Chondrocyte (in vitro differentiated cells): ENCODE results near the gene RBM39. TPM values are rescaled to one million over a fixed set of nuclear protein-coding genes. Genes with fewer than 3 reads are reported as not detected.
"Not testable (repeated sequence)": the region's sequence is repeated elsewhere in the genome, so short reads cannot be mapped to it uniquely, and the experiment has no call there.

ENCODE experiments used
- DNase-seq: peaks from one replicate; pipeline ENCODE4 v3.0.0; 2021; ENCODE audit warnings: mixed read lengths, low spot score
- H3K27ac Mint-ChIP-seq: one replicate; pipeline ENCODE4 v1.8.0; 2021; ENCODE audit warnings: mild to moderate bottlenecking, moderate library complexity, mixed read lengths; ENCODE audit not compliant: unreplicated experiment
- H3K27me3 Mint-ChIP-seq: 2 replicates; pipeline ENCODE4 v1.8.0; 2021; ENCODE audit warnings: low read depth, mixed read lengths
- H3K36me3 Mint-ChIP-seq: 2 replicates; pipeline ENCODE4 v1.8.0; 2021; ENCODE audit warnings: low read depth, mixed read lengths
- H3K4me1 Mint-ChIP-seq: 2 replicates; pipeline ENCODE4 v1.8.0; 2021; ENCODE audit warnings: low read depth, mild to moderate bottlenecking, mixed read lengths
- H3K4me3 Mint-ChIP-seq: one replicate; pipeline ENCODE4 v1.8.0; 2021; ENCODE audit warnings: mild to moderate bottlenecking, moderate library complexity, mixed read lengths; ENCODE audit not compliant: unreplicated experiment
- H3K9me3 Mint-ChIP-seq: 2 replicates; pipeline ENCODE4 v1.8.0; 2021; ENCODE audit warnings: low read depth, mixed read lengths
- total RNA-seq: library from RNA; stranded (reverse); gene quantifications from 3 replicates; pipeline ENCODE4 v1.2.1, GENCODE V29; 2021
- TF ChIP-seq, protein P1 (sequence below): fragments of 200-600 bp; sonication (generic); IDR thresholded peaks from 2 replicates; pipeline ENCODE4 v1.5.0; 2021; ENCODE audit warnings: antibody characterized with exemption, mild to moderate bottlenecking, moderate library complexity

The RBM39 gene
- total RNA-seq, 1 donor from 2014 or later = 217 TPM

GRCh38 chr20:35715652-35716051, 26.4 kb downstream of the RBM39 start:
- DNase-seq = no peak
- TF ChIP-seq, protein P1, sequence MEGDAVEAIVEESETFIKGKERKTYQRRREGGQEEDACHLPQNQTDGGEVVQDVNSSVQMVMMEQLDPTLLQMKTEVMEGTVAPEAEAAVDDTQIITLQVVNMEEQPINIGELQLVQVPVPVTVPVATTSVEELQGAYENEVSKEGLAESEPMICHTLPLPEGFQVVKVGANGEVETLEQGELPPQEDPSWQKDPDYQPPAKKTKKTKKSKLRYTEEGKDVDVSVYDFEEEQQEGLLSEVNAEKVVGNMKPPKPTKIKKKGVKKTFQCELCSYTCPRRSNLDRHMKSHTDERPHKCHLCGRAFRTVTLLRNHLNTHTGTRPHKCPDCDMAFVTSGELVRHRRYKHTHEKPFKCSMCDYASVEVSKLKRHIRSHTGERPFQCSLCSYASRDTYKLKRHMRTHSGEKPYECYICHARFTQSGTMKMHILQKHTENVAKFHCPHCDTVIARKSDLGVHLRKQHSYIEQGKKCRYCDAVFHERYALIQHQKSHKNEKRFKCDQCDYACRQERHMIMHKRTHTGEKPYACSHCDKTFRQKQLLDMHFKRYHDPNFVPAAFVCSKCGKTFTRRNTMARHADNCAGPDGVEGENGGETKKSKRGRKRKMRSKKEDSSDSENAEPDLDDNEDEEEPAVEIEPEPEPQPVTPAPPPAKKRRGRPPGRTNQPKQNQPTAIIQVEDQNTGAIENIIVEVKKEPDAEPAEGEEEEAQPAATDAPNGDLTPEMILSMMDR = no peak
- peaks cover 14% of the 10 kb centered on the region for H3K4me1 Mint-ChIP-seq
- H3K9me3 Mint-ChIP-seq = no peaks in the 10 kb centered on the region
- peak overlapping the region; percentile 80 for H3K27ac Mint-ChIP-seq
- peaks cover 55% of the 10 kb centered on the region for H3K36me3 Mint-ChIP-seq
- H3K4me3 Mint-ChIP-seq = no peak overlapping the region
- no peaks in the 10 kb centered on the region for H3K27me3 Mint-ChIP-seq

DNA sequence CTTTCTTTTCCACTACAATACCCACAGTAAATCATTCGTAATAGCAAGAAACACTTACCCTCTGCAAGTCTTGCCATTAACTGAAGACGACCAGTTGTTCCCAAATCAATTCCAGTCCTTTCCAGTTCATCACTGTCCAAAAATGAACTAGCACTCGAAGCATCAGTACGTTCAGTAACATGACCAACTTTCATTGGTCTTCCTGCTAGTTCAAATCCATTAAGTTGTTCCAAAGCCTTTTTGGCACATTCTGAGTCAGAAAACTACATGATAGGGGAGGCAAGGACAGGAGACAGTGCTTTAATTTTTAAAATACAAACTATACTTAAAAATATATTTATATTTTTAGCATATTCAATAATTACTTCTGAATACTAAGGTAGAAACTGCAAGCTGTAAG, 27.9 kb downstream of the RBM39 start:
- H3K27ac Mint-ChIP-seq = peak overlapping the region; percentile 57
- no peaks in the 10 kb centered on the region for H3K27me3 Mint-ChIP-seq
- no peak overlapping the region for H3K4me3 Mint-ChIP-seq
- no peak for DNase-seq
- no peaks in the 10 kb centered on the region for H3K9me3 Mint-ChIP-seq
- TF ChIP-seq, protein P1 = no peak
- H3K36me3 Mint-ChIP-seq = peaks cover 49% of the 10 kb centered on the region
- peaks cover 20% of the 10 kb centered on the region for H3K4me1 Mint-ChIP-seq

DNA sequence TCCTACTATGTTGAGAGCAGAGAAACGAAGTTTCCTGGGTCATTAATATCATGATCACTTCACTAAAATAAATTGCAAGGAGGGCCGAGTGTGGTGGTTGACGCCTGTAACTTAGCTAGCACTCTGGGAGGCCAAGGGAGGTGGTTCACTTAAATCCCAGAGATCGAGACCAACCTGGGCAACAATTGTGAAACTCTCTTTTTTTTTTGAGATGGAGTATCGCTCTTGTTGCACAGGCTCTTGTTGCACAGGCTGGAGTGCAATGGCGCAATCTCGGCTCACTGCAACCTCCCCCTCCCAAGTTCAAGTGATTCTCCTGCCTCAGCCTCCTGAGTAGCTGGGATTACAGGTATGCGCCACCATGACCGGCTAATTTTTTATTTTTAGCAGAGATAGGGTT, 28.9 kb downstream of the RBM39 start:
- not testable (repeated sequence) for H3K9me3 Mint-ChIP-seq, H3K27me3 Mint-ChIP-seq, H3K4me3 Mint-ChIP-seq, DNase-seq, H3K27ac Mint-ChIP-seq
- Mint-ChIP-seq H3K4me1 (peaks cover 20% of the 10 kb centered on the region), H3K36me3 (peaks cover 46% of the 10 kb centered on the region)

DNA sequence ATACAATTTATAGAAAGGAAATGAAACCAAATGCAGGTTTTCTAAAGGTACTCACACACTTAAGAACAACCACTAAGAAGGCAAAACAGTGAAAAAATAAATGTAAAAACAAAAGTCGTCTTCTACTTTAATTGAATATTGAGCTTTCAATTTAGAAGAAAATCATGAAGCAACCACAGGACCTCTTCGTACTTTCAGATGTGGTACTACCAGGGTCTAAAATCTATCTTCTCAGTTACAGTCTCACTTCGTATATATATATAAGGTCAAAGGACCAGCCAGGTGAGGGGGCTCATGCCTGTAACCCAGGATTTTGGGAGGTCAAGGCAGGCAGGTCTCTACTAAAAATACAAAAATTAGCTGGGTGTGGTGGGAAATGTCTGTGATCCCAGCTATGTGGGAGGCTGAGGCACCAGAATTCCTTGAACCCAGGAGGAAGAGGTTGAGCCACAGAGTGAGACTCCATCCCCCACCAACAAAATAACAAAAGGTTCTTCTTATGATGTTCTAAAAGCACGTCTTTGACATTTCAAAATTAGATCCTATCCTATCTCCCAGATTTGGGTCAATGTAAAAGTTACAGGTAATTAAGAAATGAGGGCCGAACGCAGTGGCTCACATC, 30.4 kb downstream of the RBM39 start:
- TF ChIP-seq, protein P1 = no peak
- no peak overlapping the region for H3K4me3 Mint-ChIP-seq
- H3K36me3 Mint-ChIP-seq = peaks cover 43% of the 10 kb centered on the region
- peak overlapping the region; percentile 57 for H3K27ac Mint-ChIP-seq
- H3K4me1 Mint-ChIP-seq = peaks cover 18% of the 10 kb centered on the region
- no peak for DNase-seq
- no peaks in the 10 kb centered on the region for H3K27me3 Mint-ChIP-seq
- no peaks in the 10 kb centered on the region for H3K9me3 Mint-ChIP-seq

GRCh38 chr20:35710884-35711587, 31.0 kb downstream of the RBM39 start:
- Mint-ChIP-seq H3K27ac (peak overlapping the region; percentile 51), H3K4me1 (peaks cover 18% of the 10 kb centered on the region), H3K27me3 (no peaks in the 10 kb centered on the region), H3K4me3 (no peak overlapping the region), H3K9me3 (no peaks in the 10 kb centered on the region), H3K36me3 (peaks cover 43% of the 10 kb centered on the region)
- no peak for DNase-seq
- TF ChIP-seq, protein P1 = no peak
